ENCODE data around the gene EXOC6.
"Not testable (repeated sequence)": the region's sequence is repeated elsewhere in the genome, so short reads cannot be mapped to it uniquely, and the experiment has no call there.

Gene EXOC6

GRCh38 chr10:92937876-92938275 is 89.6 kb downstream of the EXOC6 start:
- POLR2A ChIA-PET (ENCODE audit: low non-redundant PET) = no interaction called here
- no peak overlapping the region for H3K27ac ChIP-seq
- no peak for TF ChIP-seq CTCF (conservative IDR thresholded peaks at IDR 0.05; ENCODE audit: low read depth)
- DNase-seq (ENCODE audit: low spot score) = no peak
- CTCF ChIA-PET = interaction anchor here (0.5 to 0.7 kb wide), 2 partner anchors 128 to 207 kb away, joined by 3 read pairs; no protein-coding TSS in a partner anchor

- TF ChIP-seq CTCF (conservative IDR thresholded peaks at IDR 0.05; ENCODE audit: low read depth) = no peak
- POLR2A ChIA-PET (ENCODE audit: low non-redundant PET) = no interaction called here
- no peak for DNase-seq (ENCODE audit: low spot score)
- CTCF ChIA-PET = interaction anchor here (0.5 to 0.7 kb wide), 2 partner anchors 25 to 228 kb away, joined by 3 read pairs; no protein-coding TSS in a partner anchor
- no peak overlapping the region for H3K27ac ChIP-seq
Observed at GRCh38 chr10:92938841-92939240, 90.5 kb downstream of the EXOC6 start.

- DNase-seq (ENCODE audit: low spot score) = no peak
- TF ChIP-seq CTCF (conservative IDR thresholded peaks at IDR 0.05; ENCODE audit: low read depth) = no peak
- no peak overlapping the region for H3K27ac ChIP-seq
- ChIA-PET POLR2A (ENCODE audit: low non-redundant PET) (no interaction called here), CTCF (interaction anchor here (0.6 to 1.1 kb wide), 2 partner anchors 22 to 174 kb away, joined by 3 to 4 read pairs; no protein-coding TSS in a partner anchor)
Observed at GRCh38 chr10:92942226-92942625, 93.9 kb downstream of the EXOC6 start.

- no peak for TF ChIP-seq CTCF (conservative IDR thresholded peaks at IDR 0.05; ENCODE audit: low read depth)
- ChIA-PET CTCF (no interaction called here), POLR2A (ENCODE audit: low non-redundant PET) (no interaction called here)
- DNase-seq (ENCODE audit: low spot score) = no peak
- H3K27ac ChIP-seq = no peak overlapping the region
Observed at GRCh38 chr10:92946491-92946890, 98.2 kb downstream of the EXOC6 start.

GRCh38 chr10:92952573-92952972 is 104.3 kb downstream of the EXOC6 start:
- CTCF ChIA-PET; DNase-seq (ENCODE audit: low spot score); H3K27ac ChIP-seq; POLR2A ChIA-PET (ENCODE audit: low non-redundant PET): not testable (repeated sequence)

GRCh38 chr10:92957223-92958010 is 109.1 kb downstream of the EXOC6 start:
- POLR2A ChIA-PET (ENCODE audit: low non-redundant PET) = no interaction called here
- CTCF ChIA-PET = interaction anchor here (0.9 to 1.2 kb wide), 3 partner anchors 22 to 49 kb away, joined by 3 read pairs; no protein-coding TSS in a partner anchor
- no peak for DNase-seq (ENCODE audit: low spot score)
- no peak overlapping the region for H3K27ac ChIP-seq
- no peak for TF ChIP-seq CTCF (conservative IDR thresholded peaks at IDR 0.05; ENCODE audit: low read depth)

- TF ChIP-seq CTCF (conservative IDR thresholded peaks at IDR 0.05; ENCODE audit: low read depth) = no peak
- POLR2A ChIA-PET (ENCODE audit: low non-redundant PET) = no interaction called here
- DNase-seq (ENCODE audit: low spot score) = no peak
- CTCF ChIA-PET = interaction anchor here (0.5 to 1.3 kb wide), 2 partner anchors 9 to 37 kb away, joined by 3 to 4 read pairs; no protein-coding TSS in a partner anchor
- H3K27ac ChIP-seq = no peak overlapping the region
Observed at GRCh38 chr10:92961638-92962037, 113.3 kb downstream of the EXOC6 start.

Measured in RWPE1 (cell line).